HFFc6 (cell line): ENCODE results near the gene ANKH. TPM values are rescaled to one million over a fixed set of nuclear protein-coding genes. Genes with fewer than 3 reads are reported as not detected.

Source experiments
- DNase-seq: peaks from one replicate; pipeline ENCODE4 v3.0.0-alpha.2; 2018
- H3K27ac Mint-ChIP-seq: 2 replicates; pipeline ENCODE4 v1.8.0; 2020; ENCODE audit warnings: mild to moderate bottlenecking, mixed read lengths
- H3K27me3 Mint-ChIP-seq: 2 replicates; pipeline ENCODE4 v1.8.0; 2021; ENCODE audit warnings: mild to moderate bottlenecking, moderate library complexity, mixed read lengths; ENCODE audit not compliant: insufficient read depth
- H3K36me3 Mint-ChIP-seq: 2 replicates; pipeline ENCODE4 v1.8.0; 2021; ENCODE audit warnings: low read depth, mixed read lengths
- H3K4me1 Mint-ChIP-seq: 2 replicates; pipeline ENCODE4 v1.8.0; 2020; ENCODE audit warnings: low read depth, mixed read lengths
- H3K4me3 Mint-ChIP-seq: 2 replicates; pipeline ENCODE4 v1.8.0; 2020; ENCODE audit warnings: mild to moderate bottlenecking, moderate library complexity, mixed read lengths
- H3K9me3 Mint-ChIP-seq: 2 replicates; pipeline ENCODE4 v1.8.0; 2020; ENCODE audit warnings: mild to moderate bottlenecking, mixed read lengths
- total RNA-seq, 6 experiments: library from RNA; stranded (reverse); fragmentation: NEBNext Ultra II Directional; extraction: Animal tissue kit (Norgen Biotek cat#: 25700); gene quantifications; 2 replicates in 1 of 6; 3 replicates in 5 of 6; pipeline ENCODE4 v1.2.3, GENCODE V29; 2021
- TF ChIP-seq, protein P1 (sequence below): fragments of 200-600 bp; sonication (generic); IDR thresholded peaks from 2 replicates; pipeline ENCODE4 v1.5.0; 2021; ENCODE audit warnings: antibody characterized with exemption, mild to moderate bottlenecking

Gene ANKH
- total RNA-seq, 6 experiments from 2014 or later: 32.5 to 35.7 (median 33.0) TPM

DNA sequence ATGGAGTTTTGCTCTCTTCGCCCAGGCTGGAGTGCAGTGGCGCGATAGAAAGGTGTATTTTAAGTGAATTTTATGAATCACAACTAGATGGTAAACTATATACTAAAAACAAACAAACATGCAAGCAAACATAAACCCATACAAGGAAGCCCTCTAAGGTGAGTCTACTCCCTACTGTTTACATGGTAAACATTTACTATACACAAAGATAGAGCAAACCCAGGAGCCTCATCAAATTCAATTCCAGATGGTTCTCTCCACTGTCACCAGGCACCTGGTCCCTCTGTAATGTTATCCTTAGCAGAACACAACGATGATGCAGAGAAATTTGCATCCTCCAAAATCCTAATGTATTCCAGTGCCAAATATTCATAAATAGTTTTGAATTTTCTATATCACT lies 17.9 kb downstream of the ANKH start:
- Mint-ChIP-seq H3K27me3 (no peaks in the 10 kb centered on the region), H3K36me3 (peaks cover 5% of the 10 kb centered on the region; the same call in 1 of the 2 replicates), H3K4me1 (peaks cover 17% of the 10 kb centered on the region), H3K4me3 (no peak overlapping the region), H3K27ac (no peak overlapping the region), H3K9me3 (no peaks in the 10 kb centered on the region)
- no peak for DNase-seq
- TF ChIP-seq, protein P1, sequence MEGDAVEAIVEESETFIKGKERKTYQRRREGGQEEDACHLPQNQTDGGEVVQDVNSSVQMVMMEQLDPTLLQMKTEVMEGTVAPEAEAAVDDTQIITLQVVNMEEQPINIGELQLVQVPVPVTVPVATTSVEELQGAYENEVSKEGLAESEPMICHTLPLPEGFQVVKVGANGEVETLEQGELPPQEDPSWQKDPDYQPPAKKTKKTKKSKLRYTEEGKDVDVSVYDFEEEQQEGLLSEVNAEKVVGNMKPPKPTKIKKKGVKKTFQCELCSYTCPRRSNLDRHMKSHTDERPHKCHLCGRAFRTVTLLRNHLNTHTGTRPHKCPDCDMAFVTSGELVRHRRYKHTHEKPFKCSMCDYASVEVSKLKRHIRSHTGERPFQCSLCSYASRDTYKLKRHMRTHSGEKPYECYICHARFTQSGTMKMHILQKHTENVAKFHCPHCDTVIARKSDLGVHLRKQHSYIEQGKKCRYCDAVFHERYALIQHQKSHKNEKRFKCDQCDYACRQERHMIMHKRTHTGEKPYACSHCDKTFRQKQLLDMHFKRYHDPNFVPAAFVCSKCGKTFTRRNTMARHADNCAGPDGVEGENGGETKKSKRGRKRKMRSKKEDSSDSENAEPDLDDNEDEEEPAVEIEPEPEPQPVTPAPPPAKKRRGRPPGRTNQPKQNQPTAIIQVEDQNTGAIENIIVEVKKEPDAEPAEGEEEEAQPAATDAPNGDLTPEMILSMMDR: no peak

DNA sequence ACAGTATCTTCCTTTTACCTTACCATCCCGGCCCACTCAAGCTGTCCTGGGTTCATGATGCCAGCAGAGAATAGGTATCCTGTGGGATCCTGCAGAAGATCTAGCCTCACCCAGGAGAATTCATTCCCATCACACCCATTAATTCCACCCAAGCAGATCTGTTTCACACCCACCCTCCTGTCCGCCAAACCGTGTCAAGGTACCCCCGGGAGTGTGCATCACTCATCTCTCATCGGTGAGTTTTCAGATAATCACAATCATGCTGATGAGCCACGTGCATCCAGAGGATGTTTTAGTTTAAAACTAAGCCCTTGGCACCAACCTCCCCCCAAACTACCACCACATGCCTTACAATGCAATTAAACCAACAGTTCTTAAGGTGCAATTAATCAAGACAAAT lies 18.8 kb downstream of the ANKH start:
- Mint-ChIP-seq H3K4me1 (peaks cover 17% of the 10 kb centered on the region), H3K9me3 (no peaks in the 10 kb centered on the region), H3K27me3 (no peaks in the 10 kb centered on the region), H3K4me3 (no peak overlapping the region), H3K27ac (no peak overlapping the region), H3K36me3 (peaks cover 5% of the 10 kb centered on the region; the same call in 1 of the 2 replicates)
- no peak for DNase-seq
- TF ChIP-seq, protein P1: no peak

DNA sequence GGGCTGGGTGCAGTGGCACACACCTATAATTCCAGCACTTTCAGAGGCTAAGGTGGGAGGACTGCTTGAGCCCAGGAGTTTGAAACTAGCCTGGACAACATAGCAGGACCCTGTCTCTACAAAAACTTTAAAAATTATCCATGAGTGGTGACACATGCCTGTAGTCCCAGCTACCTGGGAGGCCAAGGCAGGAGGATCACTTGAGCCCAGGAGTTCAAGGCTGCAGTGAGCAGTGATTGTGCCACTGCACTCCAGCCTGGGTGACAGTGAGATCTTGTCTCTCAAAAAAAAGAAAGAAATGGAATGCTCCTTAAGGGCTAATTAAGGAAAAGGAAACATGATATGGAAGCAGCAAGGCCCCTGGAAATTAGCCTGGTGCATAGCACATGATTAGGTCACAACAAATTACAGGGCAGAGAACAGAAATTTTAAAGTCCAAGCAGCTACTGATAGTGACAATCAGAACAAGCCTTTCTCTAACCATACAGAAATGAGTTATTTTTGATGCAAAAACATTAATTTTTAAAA lies 19.5 kb downstream of the ANKH start:
- Mint-ChIP-seq H3K27me3 (no peaks in the 10 kb centered on the region), H3K27ac (no peak overlapping the region)

DNA sequence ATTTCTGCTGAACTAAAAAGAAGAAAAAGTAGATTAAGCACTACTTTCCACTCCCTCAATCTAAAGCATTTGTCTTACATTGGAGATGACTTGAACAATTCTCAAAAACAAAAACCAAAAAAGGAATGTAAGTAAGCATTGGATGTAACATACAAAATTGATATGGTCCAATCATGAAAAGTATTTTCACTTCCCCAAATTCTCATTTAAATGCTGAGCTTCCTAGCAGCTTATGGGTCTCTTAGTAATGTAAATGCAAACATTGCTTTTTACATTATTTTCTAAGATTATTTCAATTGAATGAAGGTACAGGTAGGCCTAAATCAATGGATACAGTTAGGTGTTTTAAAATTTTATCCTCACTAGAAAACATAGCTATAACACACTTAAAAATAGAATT lies 20.0 kb downstream of the ANKH start:
- Mint-ChIP-seq H3K4me3 (no peak overlapping the region), H3K27ac (no peak overlapping the region), H3K36me3 (peaks cover 5% of the 10 kb centered on the region; the same call in 1 of the 2 replicates), H3K9me3 (no peaks in the 10 kb centered on the region), H3K27me3 (no peaks in the 10 kb centered on the region; the same call in 1 of the 2 replicates), H3K4me1 (peaks cover 17% of the 10 kb centered on the region)
- TF ChIP-seq, protein P1: no peak
- no peak for DNase-seq

More for the DNA sequence above, 19.5 kb downstream of the ANKH start:
- Mint-ChIP-seq H3K36me3 (peaks cover 5% of the 10 kb centered on the region; the same call in 1 of the 2 replicates), H3K4me3 (no peak overlapping the region), H3K9me3 (no peaks in the 10 kb centered on the region), H3K4me1 (peaks cover 17% of the 10 kb centered on the region)
- no peak for DNase-seq
- TF ChIP-seq, protein P1: no peak

DNA sequence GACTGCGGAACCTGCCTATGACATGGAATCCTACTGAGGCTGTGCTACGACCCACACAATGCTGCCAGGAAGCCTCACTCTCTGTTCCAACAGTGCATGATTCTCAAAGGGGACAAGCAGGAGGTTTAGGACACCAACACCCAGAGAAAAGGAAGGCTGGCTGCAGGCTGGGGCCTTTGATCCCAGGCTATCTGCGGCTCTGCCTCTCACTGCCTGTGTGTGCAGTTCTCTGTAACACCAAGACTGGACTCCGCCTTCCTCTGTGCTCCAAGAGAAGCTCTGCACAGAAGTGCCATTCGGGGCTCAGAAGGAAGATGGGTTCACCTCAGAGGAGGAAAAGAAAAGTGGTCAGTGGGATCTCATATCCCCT lies 20.5 kb downstream of the ANKH start:
- TF ChIP-seq, protein P1: no peak
- H3K4me3 Mint-ChIP-seq: no peak overlapping the region
- no peaks in the 10 kb centered on the region; the same call in 1 of the 2 replicates for H3K27me3 Mint-ChIP-seq
- peaks cover 17% of the 10 kb centered on the region for H3K4me1 Mint-ChIP-seq
- H3K27ac Mint-ChIP-seq: no peak overlapping the region
- peaks cover 5% of the 10 kb centered on the region; the same call in 1 of the 2 replicates for H3K36me3 Mint-ChIP-seq
- no peak for DNase-seq
- no peaks in the 10 kb centered on the region for H3K9me3 Mint-ChIP-seq
